ENCODE results near the gene NOXRED1. TPM values are rescaled to one million over a fixed set of nuclear protein-coding genes. Genes with fewer than 3 reads are reported as not detected.

The NOXRED1 gene, protein sequence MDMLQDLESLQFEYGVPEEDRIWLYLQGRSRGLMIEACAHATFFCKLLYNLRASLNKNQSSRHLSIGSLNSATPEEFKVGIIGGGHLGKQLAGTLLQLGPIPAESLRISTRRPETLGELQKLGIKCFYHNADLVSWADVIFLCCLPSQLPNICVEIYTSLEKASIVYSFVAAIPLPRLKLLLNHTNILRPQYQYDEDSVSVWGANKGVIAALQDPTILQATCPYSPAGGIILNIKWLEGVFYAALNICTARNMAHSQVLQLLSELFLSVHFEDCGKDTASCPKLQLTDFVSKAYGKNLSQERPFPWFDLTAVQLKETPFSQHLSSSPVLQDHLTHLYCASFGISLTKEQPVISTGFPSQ
- total RNA-seq, result not detected

DNA sequence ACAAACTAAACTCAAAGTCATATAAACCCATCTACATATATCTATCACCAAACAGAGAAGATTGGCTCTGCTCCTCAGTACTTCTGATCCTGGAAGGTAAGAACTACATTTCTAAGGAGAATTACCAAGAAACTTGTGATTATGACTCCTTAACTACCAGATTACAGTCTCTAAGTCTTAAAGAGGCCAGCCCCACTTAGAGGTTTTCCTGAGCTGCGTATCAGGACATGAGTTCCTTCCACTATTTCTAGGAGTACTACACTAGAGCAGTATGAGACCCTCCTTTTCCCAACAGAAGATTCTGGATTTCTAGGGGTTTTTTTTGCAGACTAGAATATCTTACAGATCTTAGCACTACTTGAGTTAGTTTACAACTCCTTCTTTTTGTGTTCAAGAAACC, at the start of gene NOXRED1:
TSS of gene NOXRED1 (minus strand) at position 101 of the 400 bp plus-strand sequence. CDS start 634 bp downstream, outside the sequence.
- H3K4me1 ChIP-seq, result no peaks in the 10 kb centered on the region
- peaks cover 0 to 20% of the 10 kb centered on the region in 2 donors for H3K9me3 ChIP-seq
- H3K36me3 ChIP-seq, result peaks cover 52% of the 10 kb centered on the region
- TF ChIP-seq, protein P1, sequence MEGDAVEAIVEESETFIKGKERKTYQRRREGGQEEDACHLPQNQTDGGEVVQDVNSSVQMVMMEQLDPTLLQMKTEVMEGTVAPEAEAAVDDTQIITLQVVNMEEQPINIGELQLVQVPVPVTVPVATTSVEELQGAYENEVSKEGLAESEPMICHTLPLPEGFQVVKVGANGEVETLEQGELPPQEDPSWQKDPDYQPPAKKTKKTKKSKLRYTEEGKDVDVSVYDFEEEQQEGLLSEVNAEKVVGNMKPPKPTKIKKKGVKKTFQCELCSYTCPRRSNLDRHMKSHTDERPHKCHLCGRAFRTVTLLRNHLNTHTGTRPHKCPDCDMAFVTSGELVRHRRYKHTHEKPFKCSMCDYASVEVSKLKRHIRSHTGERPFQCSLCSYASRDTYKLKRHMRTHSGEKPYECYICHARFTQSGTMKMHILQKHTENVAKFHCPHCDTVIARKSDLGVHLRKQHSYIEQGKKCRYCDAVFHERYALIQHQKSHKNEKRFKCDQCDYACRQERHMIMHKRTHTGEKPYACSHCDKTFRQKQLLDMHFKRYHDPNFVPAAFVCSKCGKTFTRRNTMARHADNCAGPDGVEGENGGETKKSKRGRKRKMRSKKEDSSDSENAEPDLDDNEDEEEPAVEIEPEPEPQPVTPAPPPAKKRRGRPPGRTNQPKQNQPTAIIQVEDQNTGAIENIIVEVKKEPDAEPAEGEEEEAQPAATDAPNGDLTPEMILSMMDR (IDR thresholded peaks at IDR 0.05), result no peak
- no peak for DNase-seq (ENCODE audit: low spot score)
- no peak within 1 kb of the TSS for H3K4me3 ChIP-seq
- no peak within 1 kb of the TSS for H3K27ac ChIP-seq
- H3K27me3 ChIP-seq, result no peaks in the 10 kb centered on the region

DNA sequence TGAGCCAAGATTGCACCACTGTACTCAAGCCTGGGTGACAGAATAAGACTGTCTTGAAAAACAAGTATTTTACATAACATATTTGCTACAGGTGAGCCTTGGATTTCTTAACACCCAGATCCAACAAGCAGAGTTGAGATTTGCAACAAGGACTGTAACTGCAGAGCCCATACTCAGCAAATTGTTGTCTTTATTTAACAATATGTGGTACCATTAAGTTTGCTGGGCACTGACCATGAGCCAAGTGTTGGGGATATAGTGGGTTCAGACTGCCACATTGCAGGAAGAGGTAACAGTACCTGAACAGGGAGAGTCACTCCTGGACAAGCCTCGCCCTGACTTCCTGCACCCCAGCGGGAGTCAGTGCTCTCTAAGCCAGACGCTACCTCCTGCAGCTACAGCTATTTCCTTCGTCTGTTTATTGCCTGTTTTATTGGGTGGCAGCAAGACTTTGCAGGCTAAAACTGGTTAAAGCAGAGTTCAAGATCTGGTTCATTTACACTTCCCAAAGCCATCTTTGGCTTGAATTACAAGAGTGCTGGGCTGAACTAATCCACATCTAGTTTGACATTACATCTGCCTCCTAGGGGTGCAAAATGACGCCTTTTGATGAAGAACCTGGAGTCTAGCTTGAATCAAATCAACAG, 47.0 kb upstream of the NOXRED1 start:
- TF ChIP-seq, protein P1 (IDR thresholded peaks at IDR 0.05), result no peak

DNA sequence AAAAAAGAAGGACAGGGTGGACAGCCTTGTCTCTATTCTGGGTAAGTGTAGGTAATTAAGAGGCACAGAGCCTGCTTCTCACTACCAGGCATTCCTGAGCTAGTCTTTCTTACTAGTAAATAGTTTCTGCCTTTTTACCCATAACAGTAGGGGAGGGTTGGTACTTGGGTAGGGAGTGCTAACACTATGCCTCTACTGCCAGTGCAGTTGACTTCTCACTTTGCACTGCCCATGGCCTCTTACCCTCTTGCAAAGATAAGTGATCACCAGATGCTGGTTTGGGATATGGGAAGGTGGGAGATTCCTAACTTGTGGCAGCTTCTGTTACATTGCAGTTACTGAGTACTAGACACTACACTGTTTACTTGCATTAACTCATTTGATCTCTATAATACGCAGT, 46.2 kb upstream of the NOXRED1 start:
- no peak for DNase-seq (ENCODE audit: low spot score)
- TF ChIP-seq, protein P1 (IDR thresholded peaks at IDR 0.05), result no peak
- Histone ChIP-seq H3K27ac (no peak overlapping the region), H3K36me3 (peaks cover 55% of the 10 kb centered on the region), H3K27me3 (no peaks in the 10 kb centered on the region), H3K9me3 (no peaks in the 10 kb centered on the region), H3K4me1 (no peaks in the 10 kb centered on the region), H3K4me3 (no peak overlapping the region)

More for the DNA sequence above, 47.0 kb upstream of the NOXRED1 start:
- H3K4me3 ChIP-seq, result no peak overlapping the region
- no peaks in the 10 kb centered on the region for H3K9me3 ChIP-seq
- H3K36me3 ChIP-seq, result peaks cover 47% of the 10 kb centered on the region
- H3K27ac ChIP-seq, result no peak overlapping the region
- DNase-seq (ENCODE audit: low spot score), result no peak
- no peaks in the 10 kb centered on the region for H3K4me1 ChIP-seq
- H3K27me3 ChIP-seq, result no peaks in the 10 kb centered on the region

DNA sequence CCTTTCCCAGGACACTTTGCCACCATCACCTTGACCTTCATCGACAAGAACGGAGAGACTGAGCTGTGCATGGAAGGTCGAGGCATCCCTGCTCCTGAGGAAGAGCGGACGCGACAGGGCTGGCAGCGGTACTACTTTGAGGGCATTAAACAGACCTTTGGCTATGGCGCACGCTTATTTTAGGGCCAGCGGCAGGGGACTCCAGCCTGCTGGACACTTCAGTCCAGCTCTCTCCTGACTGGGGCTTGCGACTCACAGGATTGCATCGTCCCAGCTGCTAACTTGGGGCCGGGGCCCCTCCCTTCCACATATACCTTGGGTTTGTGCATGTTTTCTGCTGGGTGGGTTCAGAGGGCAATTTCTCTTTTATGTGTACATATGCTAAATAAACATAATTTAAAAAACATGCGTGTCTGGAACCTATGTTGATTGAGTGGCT, 45.8 kb upstream of the NOXRED1 start:
- no peaks in the 10 kb centered on the region for H3K4me1 ChIP-seq
- H3K36me3 ChIP-seq, result peaks cover 60% of the 10 kb centered on the region
- no peaks in the 10 kb centered on the region for H3K27me3 ChIP-seq
- TF ChIP-seq, protein P1 (IDR thresholded peaks at IDR 0.05), result no peak
- H3K9me3 ChIP-seq, result no peaks in the 10 kb centered on the region
- no peak for DNase-seq (ENCODE audit: low spot score)
- no peak overlapping the region for H3K27ac ChIP-seq
- H3K4me3 ChIP-seq, result no peak overlapping the region

DNA sequence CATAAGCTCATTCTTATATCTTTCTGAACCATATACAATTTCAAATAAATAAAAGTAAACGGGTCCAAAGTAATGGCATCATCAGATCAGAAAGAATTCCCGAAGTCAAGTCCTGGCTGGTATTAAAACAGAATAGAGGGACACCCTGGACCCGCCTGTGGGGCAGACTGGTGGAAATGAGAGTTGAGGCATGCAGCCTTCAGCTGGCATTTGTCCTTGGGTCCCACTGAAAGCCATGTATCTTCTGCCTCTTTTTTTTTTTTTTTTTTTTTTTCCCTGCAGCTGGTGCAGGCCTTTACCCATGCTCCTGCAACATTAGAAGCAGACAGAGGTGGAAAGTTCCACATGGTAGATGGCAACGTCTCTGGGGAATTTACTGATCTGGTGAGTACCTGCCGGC, 44.5 kb upstream of the NOXRED1 start:
- TF ChIP-seq, protein P1 (IDR thresholded peaks at IDR 0.05), result no peak
- no peak for DNase-seq (ENCODE audit: low spot score)
- Histone ChIP-seq H3K4me3 (no peak overlapping the region), H3K27ac (no peak overlapping the region), H3K27me3 (no peaks in the 10 kb centered on the region), H3K36me3 (peaks cover 73% of the 10 kb centered on the region), H3K9me3 (no peaks in the 10 kb centered on the region), H3K4me1 (no peaks in the 10 kb centered on the region)

Data from right atrium auricular region (tissue), 2 donors.